ENCODE results near the gene MR1.
A peak's percentile ranks its signal among the peaks of the same experiment; 100 is the strongest.

MR1 gene

DNA sequence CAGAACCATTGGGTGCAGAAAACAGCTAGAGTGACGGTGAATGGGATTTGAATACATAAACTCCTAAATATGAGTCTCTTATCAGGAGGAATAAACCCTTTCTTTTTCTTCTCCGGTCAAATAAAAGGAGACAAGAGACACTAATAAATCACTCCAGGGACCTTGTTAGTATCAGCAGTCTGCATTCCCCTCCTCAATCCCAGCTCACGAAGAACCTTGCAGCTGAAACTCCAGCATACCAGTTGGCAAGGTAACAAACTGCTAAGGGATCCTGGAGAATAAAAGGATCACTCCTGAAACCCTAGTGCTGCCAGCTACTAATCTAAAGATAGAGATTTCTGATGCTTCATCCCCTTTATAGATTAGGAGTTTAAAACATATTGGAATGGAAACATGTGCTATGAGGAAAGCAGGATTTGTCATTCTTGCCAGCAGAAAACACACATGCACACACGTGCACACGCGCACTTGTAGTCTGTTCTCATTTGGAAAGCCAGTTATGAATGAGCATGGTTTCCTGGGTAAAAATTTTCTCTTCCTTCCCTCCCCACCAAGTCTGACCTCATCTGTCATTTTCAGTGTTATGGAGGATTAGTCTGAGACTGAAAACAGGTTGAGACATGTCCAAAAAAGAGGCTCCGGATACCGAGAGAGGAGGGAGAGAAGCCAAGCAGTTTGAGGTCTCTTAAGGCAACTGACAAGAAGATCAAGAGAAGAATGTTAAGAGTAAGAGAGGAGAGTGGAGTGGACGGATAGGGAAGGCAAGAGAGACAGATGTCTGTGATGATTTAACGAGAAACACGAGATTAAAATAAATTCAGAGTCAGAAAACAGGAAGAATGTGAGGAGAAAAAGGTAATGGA lies 65.6 kb downstream of the MR1 start:
- ChIA-PET CTCF (interaction anchor here (0.6 to 8.1 kb wide), 3 partner anchors 8 to 44 kb away, joined by 4 to 63 read pairs (median 5); no protein-coding TSS in a partner anchor), POLR2A (ENCODE audit: low non-redundant PET) (interaction anchor here (0.5 kb wide), 1 partner anchor 13 kb away, joined by 3 read pairs; no protein-coding TSS in a partner anchor)
- DNase-seq (ENCODE audit: low spot score) = peak; percentile 90
- no peak for TF ChIP-seq CTCF (conservative IDR thresholded peaks at IDR 0.05; ENCODE audit: low read depth)
- H3K27ac ChIP-seq = peak overlapping the region; percentile 74

- peak; percentile 69 for DNase-seq (ENCODE audit: low spot score)
- ChIA-PET POLR2A (ENCODE audit: low non-redundant PET) (interaction anchor here (0.5 to 1.3 kb wide), 3 partner anchors 40 to 1740 kb away, joined by 3 to 19 read pairs (median 3); no protein-coding TSS in a partner anchor), CTCF (interaction anchor here (0.9 to 8.1 kb wide), 2 partner anchors 43 to 60 kb away, joined by 4 to 63 read pairs; no protein-coding TSS in a partner anchor)
- peak overlapping the region; percentile 72; the same call in 1 of the 2 replicates for H3K27ac ChIP-seq
- TF ChIP-seq CTCF (conservative IDR thresholded peaks at IDR 0.05; ENCODE audit: low read depth) = no peak
These were observed 66.5 kb downstream of the MR1 start for GRCh38 chr1:181100015-181100905.

DNA sequence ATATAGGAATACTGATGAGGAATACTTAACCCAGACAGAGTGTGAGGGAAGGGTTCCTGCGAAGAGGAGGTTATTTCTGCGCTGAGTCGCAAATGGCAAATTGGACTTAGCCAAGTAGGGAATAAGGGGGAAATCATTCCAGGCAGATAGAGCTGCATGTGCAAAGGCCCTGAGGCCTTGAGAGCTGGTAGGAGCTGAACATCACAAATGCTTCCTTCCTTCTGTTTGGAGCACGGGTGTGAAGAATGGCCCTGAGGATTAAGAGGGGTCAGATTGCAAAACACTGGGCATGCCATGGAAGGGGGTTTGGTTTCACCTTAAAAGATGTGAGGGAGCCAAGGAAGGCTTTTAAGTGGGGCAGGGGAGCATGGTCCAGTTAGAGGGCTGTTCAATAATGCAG lies 67.2 kb downstream of the MR1 start:
- H3K27ac ChIP-seq = peak overlapping the region; percentile 72
- no peak for TF ChIP-seq CTCF (conservative IDR thresholded peaks at IDR 0.05; ENCODE audit: low read depth)
- POLR2A ChIA-PET (ENCODE audit: low non-redundant PET) = interaction anchor here (0.6 to 1.3 kb wide), 3 partner anchors 39 to 199 kb away, joined by 3 read pairs; no protein-coding TSS in a partner anchor
- CTCF ChIA-PET = interaction anchor here (0.9 to 8.1 kb wide), 3 partner anchors 12 to 59 kb away, joined by 3 to 63 read pairs (median 4); partner anchors contain the start of gene IER5
- DNase-seq (ENCODE audit: low spot score) = no peak

DNA sequence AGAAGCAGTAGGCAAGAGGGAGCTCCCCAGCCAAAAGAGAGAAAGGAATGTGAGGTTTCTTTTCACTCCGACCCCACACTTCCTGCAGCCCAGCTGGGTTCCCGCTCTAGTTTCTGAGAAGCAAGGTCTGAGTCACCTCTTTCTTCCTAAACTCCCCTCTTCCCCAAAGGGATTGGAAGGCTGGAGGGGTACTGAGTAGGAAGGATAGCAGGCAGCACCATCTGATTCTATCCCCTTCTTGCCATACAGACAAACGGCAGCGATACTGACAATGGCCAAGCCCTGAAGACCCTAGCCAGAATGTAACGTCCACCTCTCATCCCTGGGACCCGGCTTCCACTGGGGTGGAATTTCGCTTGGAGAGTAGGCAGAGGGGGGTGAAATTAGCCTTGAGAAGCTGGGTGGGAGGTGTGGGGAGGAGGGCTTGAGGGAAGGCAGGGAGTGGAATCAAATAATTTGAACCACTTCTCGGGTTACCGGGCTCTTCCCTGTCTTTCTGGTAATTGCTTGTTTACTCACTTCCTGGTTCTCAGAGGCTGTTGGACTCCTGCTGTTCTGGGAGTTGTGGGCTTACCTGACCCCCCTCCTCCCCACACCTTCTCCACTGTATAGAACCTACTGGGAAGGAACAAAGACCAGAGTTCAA lies 67.9 kb downstream of the MR1 start:
- TF ChIP-seq CTCF (conservative IDR thresholded peaks at IDR 0.05; ENCODE audit: low read depth) = no peak
- H3K27ac ChIP-seq = peak overlapping the region; percentile 72
- ChIA-PET CTCF (interaction anchor here (0.5 to 8.1 kb wide), 4 partner anchors 13 to 88 kb away, joined by 3 to 63 read pairs (median 4); partner anchors contain the start of gene IER5), POLR2A (ENCODE audit: low non-redundant PET) (interaction anchor here (0.6 kb wide), 1 partner anchor 200 kb away, joined by 3 read pairs; no protein-coding TSS in a partner anchor)
- no peak for DNase-seq (ENCODE audit: low spot score)

GRCh38 chr1:181102841-181103240 lies 69.1 kb downstream of the MR1 start:
- CTCF ChIA-PET = interaction anchor here (8.1 kb wide), 1 partner anchor 40 kb away, joined by 63 read pairs; no protein-coding TSS in a partner anchor
- no peak overlapping the region; the same call in 1 of the 2 replicates for H3K27ac ChIP-seq
- POLR2A ChIA-PET (ENCODE audit: low non-redundant PET) = interaction anchor here (0.6 to 1.1 kb wide), 2 partner anchors 11 to 113 kb away, joined by 3 to 4 read pairs; no protein-coding TSS in a partner anchor
- TF ChIP-seq CTCF (conservative IDR thresholded peaks at IDR 0.05; ENCODE audit: low read depth) = no peak
- no peak for DNase-seq (ENCODE audit: low spot score)

Measured in RWPE1 (cell line).